ENCODE measurements around the gene S1PR1. TPM values are rescaled to one million over a fixed set of nuclear protein-coding genes. Genes with fewer than 3 reads are reported as not detected.
A peak's percentile ranks its signal among the peaks of the same experiment; 100 is the strongest.

The S1PR1 gene
- total RNA-seq, 2 donors from 2014 or later, result 4.4 to 10.7 TPM

DNA sequence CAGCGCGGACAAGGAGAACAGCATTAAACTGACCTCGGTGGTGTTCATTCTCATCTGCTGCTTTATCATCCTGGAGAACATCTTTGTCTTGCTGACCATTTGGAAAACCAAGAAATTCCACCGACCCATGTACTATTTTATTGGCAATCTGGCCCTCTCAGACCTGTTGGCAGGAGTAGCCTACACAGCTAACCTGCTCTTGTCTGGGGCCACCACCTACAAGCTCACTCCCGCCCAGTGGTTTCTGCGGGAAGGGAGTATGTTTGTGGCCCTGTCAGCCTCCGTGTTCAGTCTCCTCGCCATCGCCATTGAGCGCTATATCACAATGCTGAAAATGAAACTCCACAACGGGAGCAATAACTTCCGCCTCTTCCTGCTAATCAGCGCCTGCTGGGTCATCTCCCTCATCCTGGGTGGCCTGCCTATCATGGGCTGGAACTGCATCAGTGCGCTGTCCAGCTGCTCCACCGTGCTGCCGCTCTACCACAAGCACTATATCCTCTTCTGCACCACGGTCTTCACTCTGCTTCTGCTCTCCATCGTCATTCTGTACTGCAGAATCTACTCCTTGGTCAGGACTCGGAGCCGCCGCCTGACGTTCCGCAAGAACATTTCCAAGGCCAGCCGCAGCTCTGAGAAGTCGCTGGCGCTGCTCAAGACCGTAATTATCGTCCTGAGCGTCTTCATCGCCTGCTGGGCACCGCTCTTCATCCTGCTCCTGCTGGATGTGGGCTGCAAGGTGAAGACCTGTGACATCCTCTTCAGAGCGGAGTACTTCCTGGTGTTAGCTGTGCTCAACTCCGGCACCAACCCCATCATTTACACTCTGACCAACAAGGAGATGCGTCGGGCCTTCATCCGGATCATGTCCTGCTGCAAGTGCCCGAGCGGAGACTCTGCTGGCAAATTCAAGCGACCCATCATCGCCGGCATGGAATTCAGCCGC, 2.5 kb downstream of the S1PR1 start:
- intact Hi-C loops (cut with DNase I), result loop anchor here (2.0 to 5.0 kb wide), 2 partner anchors 47 to 312 kb away; no protein-coding TSS in a partner anchor

DNA sequence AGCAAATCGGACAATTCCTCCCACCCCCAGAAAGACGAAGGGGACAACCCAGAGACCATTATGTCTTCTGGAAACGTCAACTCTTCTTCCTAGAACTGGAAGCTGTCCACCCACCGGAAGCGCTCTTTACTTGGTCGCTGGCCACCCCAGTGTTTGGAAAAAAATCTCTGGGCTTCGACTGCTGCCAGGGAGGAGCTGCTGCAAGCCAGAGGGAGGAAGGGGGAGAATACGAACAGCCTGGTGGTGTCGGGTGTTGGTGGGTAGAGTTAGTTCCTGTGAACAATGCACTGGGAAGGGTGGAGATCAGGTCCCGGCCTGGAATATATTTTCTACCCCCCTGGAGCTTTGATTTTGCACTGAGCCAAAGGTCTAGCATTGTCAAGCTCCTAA, 3.2 kb downstream of the S1PR1 start:
- intact Hi-C loops (cut with DNase I), result loop anchor here (2.0 to 5.0 kb wide), 2 partner anchors 47 to 313 kb away; no protein-coding TSS in a partner anchor
- peaks cover 23% of the 10 kb centered on the region for H3K27me3 ChIP-seq
- H3K27ac ChIP-seq, result no peak overlapping the region
- TF ChIP-seq, protein P1, sequence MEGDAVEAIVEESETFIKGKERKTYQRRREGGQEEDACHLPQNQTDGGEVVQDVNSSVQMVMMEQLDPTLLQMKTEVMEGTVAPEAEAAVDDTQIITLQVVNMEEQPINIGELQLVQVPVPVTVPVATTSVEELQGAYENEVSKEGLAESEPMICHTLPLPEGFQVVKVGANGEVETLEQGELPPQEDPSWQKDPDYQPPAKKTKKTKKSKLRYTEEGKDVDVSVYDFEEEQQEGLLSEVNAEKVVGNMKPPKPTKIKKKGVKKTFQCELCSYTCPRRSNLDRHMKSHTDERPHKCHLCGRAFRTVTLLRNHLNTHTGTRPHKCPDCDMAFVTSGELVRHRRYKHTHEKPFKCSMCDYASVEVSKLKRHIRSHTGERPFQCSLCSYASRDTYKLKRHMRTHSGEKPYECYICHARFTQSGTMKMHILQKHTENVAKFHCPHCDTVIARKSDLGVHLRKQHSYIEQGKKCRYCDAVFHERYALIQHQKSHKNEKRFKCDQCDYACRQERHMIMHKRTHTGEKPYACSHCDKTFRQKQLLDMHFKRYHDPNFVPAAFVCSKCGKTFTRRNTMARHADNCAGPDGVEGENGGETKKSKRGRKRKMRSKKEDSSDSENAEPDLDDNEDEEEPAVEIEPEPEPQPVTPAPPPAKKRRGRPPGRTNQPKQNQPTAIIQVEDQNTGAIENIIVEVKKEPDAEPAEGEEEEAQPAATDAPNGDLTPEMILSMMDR (IDR thresholded peaks at IDR 0.05), result no peak
- no peak for DNase-seq
- H3K9ac ChIP-seq (ENCODE audit: low read depth in 2 of 2, low read length in 2 of 2), result no peak overlapping the region
- H3K9me3 ChIP-seq, result no peaks in the 10 kb centered on the region
- H3K4me1 ChIP-seq, result no peaks in the 10 kb centered on the region
- H3K4me3 ChIP-seq, result no peak overlapping the region
- no peaks in the 10 kb centered on the region for H3K36me3 ChIP-seq

More for the DNA sequence above, 2.5 kb downstream of the S1PR1 start:
- Histone ChIP-seq H3K27ac (peak overlapping the region; percentile 24), H3K4me3 (peak overlapping the region; percentile 46), H3K9ac (ENCODE audit: low read depth in 2 of 2, low read length in 2 of 2) (peak overlapping the region in 1 of 2 donors; percentile 44), H3K9me3 (no peaks in the 10 kb centered on the region), H3K4me1 (no peaks in the 10 kb centered on the region), H3K27me3 (peaks cover 23% of the 10 kb centered on the region), H3K36me3 (no peaks in the 10 kb centered on the region)
- DNase-seq, result no peak
- TF ChIP-seq, protein P1 (IDR thresholded peaks at IDR 0.05), result no peak

DNA sequence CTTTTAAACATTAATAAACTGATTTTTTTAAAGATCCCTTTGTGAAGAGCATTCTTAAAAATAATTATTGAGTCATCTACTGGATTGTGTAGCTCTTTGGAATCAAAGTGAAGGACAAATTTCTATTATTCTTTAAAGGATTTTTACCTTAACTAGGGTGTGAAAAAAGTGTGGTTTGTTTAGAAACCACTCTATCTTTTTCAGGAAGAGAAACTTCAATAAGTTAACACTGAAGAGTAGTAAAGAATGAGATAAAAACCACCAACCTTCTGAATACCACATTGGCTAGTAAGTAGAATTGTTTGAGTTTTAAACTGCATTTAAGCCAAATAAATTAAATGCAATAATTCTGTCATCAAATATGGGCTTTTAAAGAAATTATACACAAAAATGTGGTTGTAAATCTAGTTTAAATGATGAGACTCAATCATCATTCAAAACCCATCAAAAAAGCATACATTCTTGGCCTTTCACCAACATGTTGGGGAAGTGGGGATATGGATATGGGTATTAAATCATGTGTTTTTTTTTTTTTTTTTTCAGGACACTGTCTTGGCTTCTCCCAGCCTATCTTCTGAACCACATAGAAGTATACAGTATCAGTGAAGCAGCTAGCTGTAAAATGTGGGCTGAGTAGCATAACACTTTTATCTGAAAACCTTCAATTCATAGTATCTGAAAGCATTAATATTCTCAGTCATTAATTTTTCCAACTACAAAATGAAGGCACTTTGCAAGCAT, 4.8 kb downstream of the S1PR1 start:
- H3K4me1 ChIP-seq, result no peaks in the 10 kb centered on the region
- H3K9me3 ChIP-seq, result no peaks in the 10 kb centered on the region
- TF ChIP-seq, protein P1 (IDR thresholded peaks at IDR 0.05), result no peak
- peaks cover 16% of the 10 kb centered on the region for H3K27me3 ChIP-seq
- H3K9ac ChIP-seq (ENCODE audit: low read depth in 2 of 2, low read length in 2 of 2), result no peak overlapping the region
- intact Hi-C loops (cut with DNase I), result loop anchor here (2.0 to 5.0 kb wide), 2 partner anchors 45 to 314 kb away; no protein-coding TSS in a partner anchor
- no peaks in the 10 kb centered on the region for H3K36me3 ChIP-seq
- no peak overlapping the region for H3K27ac ChIP-seq
- H3K4me3 ChIP-seq, result no peak overlapping the region
- DNase-seq, result no peak

DNA sequence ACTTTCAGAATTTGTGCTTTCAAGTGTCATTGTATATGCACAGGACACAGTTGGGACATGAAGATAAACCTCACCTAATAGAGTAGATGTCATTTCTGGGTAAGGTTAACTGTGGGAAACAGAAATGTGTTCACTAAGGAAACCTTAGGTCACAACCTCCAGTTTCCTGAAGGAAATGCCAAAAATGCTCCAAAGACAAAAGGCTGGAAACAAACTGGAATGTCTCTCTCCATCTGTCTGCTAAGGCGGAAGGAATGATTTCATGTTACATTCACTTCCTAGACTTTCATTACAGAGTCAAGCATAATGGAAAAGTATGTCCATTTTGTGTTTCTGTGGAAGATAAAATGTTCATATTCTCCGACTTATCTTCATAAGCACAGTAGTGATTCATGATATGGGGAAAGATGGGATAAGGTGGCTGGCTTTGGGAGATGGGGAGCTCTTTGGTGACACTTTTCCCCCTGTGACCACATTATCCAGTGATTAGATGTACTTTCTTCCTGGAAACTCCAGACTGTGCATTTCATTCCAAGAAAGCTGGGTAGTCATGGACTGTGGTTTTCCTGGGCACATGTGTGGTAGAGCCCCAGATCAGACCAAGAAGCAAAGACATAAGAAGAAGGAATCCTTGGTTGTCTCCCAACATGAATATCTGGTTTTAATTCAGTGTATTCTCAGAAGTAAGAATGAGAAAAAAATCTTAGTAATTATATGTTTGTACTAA, 5.7 kb downstream of the S1PR1 start:
- Histone ChIP-seq H3K27ac (no peak overlapping the region), H3K4me1 (no peaks in the 10 kb centered on the region), H3K4me3 (no peak overlapping the region), H3K9me3 (no peaks in the 10 kb centered on the region), H3K27me3 (peaks cover 8% of the 10 kb centered on the region), H3K9ac (ENCODE audit: low read depth in 2 of 2, low read length in 2 of 2) (no peak overlapping the region), H3K36me3 (no peaks in the 10 kb centered on the region)
- TF ChIP-seq, protein P1 (IDR thresholded peaks at IDR 0.05), result no peak
- intact Hi-C loops (cut with DNase I), result loop anchor here (5.0 kb wide), 1 partner anchor 315 kb away; no protein-coding TSS in a partner anchor
- DNase-seq, result no peak

DNA sequence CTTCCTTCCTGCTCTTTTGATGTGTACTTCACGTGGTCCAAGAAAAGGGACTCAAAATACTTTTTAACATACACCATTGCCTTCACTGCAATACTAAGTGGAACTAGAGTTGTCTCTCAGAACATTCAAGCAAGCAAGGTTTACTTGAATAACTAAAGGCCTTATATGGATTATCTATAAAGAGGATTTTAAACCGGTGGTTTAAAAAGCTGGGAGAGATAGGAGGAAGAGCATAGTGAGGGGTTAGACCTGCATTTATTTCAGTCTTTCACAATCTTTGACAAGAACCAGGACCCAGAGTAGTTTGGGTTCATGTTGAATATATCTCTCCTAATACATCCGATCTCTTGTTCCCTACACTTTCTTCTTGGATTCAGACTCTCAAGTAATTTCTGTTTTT, 6.9 kb downstream of the S1PR1 start:
- Histone ChIP-seq H3K36me3 (no peaks in the 10 kb centered on the region), H3K27ac (no peak overlapping the region), H3K4me1 (no peaks in the 10 kb centered on the region), H3K4me3 (no peak overlapping the region), H3K27me3 (no peaks in the 10 kb centered on the region), H3K9me3 (no peaks in the 10 kb centered on the region), H3K9ac (ENCODE audit: low read depth in 2 of 2, low read length in 2 of 2) (no peak overlapping the region)
- intact Hi-C loops (cut with DNase I), result loop anchor here (5.0 kb wide), 1 partner anchor 316 kb away; no protein-coding TSS in a partner anchor
- TF ChIP-seq, protein P1 (IDR thresholded peaks at IDR 0.05), result no peak
- no peak for DNase-seq
